ENCODE measurements around the gene GPRC5A.
A peak's percentile ranks its signal among the peaks of the same experiment; 100 is the strongest.
"Not testable (repeated sequence)": the region's sequence is repeated elsewhere in the genome, so short reads cannot be mapped to it uniquely, and the experiment has no call there.

Gene GPRC5A

DNA sequence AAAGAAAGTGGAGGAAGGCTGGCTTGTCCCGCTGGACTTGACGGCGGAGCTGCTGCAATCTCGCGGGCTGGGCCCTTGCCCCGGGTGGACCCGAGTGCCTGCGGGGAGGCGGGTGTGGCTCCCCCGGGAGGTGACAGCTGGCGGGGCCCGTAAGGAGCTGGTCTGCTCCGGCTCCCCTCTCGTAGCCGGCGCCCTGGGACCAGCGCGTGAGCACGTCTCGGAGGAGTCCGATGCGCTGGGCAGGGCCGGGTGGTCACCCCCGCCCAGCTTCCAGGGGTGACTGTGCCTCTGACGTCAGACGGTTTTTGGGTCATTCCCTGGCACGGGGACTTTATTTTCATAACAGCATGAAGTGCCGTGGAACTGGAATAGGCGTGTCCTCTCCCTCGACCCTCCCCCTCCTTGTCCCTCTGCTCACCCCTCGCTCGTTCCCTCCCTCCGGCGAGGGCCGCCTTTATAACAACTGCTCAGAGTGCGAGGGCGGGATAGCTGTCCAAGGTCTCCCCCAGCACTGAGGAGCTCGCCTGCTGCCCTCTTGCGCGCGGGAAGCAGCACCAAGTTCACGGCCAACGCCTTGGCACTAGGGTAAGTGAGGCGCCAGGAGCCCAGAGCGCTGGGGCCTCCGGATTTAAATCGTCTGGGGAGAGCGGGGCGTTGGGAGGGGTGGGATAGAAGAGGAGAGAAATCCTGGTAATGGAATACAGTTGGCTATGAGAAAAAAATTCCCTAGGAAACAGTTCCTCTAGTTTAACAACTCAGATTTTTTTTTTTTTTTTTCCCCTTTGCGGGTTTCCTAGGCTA, at the start of gene GPRC5A:
TSS of gene GPRC5A (plus strand) at position 483 of the 801 bp plus-strand sequence. CDS start 16,688 bp downstream, outside the sequence.
- FAIRE-seq = no peak

DNA sequence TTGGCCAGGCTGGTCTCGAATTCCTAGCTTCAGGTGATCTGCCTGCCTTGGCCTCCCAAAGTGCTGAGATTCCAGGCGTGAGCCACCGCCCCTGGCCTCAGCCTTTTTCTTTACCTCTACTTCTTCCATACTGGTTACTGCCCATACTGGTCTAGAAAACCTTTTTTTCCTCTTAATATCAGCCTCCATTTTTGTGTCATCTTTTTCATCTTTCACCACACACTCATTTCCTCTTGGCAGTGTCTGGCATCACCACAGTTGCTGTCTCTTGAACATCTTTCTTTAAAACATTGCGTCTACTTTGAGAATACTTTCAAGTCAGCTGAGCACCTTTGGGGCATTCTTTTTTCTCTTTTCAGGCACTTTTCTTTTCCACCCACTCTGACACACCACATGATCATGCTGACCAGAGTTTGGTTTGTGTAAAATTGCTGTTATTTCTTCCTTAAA, 45.5 kb upstream of the GPRC5A start:
- no peak for FAIRE-seq

- not testable (repeated sequence) for FAIRE-seq
These were observed 44.6 kb upstream of the GPRC5A start for GRCh38 chr12:12846780-12847179.

GRCh38 chr12:12853435-12853834, 37.9 kb upstream of the GPRC5A start:
- FAIRE-seq = no peak

DNA sequence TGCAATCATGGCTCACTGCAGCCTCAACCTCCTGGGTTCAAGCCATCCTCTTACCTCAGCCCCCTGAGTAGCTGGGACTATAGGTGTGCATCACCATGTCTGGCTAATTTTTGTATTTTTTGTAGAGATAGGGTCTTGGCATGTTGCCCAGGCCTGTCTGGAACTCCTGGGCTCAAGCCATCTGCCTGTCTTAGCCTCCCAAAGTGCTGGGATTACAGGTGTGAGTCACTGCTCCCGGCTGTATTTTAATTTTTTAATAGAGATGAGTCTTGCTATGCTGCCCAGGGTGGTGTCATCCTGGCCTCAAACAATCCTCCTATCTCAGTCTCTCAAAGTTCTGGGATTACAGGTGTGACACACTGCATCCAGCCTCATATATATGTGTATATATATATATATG, 31.7 kb upstream of the GPRC5A start:
- no peak for FAIRE-seq

DNA sequence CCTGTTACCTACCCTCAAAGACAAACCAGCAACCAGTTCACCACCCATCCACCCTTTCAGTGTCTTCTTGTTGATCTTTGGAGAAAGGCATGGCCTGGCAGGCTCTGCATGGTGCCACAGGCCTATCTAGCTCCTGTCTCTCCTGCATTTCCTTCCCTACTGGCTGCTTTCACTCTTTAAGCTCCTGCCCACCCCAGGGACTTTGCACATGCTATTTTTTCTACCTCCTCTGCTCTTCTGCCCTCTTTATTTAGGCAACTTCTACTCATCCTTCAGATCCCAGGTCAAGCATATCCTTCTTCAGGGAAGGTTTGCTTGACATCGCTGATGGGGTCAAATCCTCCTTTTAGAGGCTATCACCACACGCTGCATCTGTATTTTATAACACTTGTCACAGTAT, 27.1 kb upstream of the GPRC5A start:
- FAIRE-seq = no peak

DNA sequence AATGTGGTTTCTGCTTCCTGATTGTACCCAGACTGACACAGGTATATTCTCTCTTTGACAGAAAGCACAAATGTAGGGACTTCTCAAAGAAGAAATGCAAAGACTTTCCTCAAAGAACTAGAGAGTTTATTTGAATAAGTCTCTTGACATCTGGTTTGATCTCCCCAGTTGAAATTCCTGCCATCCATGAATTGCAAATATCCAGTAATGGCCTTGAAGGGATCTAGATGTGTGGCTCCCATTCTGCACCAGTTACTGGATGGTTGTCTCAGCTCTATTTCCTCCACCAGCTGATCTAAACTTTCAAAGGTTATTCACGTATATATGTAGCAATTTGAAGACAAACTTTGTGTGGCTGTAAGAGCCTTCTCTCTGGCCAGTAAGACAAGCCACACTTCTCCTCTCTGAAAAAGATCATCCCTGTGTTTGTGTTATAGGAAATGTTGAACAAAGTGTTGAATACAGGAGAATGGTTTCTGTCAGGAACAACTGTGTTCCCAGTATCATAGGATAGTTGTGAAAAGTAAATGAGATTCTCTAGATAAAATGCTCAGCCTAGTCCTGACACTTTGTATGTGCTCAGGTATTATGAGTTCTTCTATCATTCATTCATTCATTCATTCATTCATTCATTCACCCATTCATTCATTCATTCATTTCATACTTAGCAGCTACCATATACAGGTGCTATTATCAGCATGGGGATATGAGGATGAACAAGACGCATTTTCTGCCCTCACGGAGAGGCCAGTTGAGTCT, 22.7 kb upstream of the GPRC5A start:
- FAIRE-seq = peak; percentile 53

DNA sequence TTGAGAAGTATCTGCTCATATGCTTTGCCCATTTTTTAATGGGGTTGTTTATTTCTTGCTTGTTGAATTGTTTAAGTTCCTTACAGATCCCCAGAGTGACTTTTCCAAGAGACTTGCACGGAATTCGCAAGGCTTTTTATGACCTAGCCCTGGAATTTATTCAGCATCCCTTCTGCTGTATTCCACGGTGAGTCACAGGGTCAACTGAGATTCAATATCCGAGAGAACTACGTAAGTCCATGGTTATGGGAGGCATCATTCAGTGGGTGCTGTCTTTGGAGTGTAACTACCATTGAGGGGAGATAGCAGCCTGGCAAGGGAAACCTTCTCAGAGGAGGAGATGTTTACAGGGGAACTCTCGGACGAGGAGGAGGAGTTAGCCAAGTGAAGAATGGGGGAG, 20.9 kb upstream of the GPRC5A start:
- peak; percentile 99 for FAIRE-seq

DNA sequence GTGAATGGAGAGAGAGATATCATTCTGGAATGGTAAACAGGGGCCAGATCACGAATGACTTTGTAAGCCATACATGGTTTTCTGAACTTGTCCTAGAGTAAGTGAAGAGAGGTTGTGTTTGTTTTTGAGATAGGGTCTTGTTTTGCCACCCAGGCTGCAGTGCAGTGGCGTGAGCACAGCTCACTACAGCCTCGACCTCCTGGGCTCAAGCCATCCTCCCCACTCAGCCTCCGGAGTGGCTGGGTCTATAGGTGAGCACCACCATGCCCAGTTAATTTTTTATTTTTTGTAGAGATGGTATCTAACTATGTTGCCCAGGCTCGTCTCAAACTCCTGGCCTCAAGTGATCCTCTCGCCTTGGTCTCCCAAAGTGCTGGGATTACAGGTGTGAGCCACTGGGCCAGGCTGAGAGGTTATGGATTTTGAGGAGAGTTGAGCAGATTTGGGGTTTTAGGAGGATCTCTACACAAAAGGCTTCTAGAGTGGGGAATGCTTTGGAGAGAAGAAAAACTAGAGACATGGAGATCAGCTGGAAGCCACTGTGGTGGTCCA, 19.7 kb upstream of the GPRC5A start:
- no peak for FAIRE-seq

- FAIRE-seq = peak; percentile 100
These were observed 19.0 kb upstream of the GPRC5A start for GRCh38 chr12:12872139-12872933.

GRCh38 chr12:12872934-12873275, 18.5 kb upstream of the GPRC5A start:
- no peak for FAIRE-seq

DNA sequence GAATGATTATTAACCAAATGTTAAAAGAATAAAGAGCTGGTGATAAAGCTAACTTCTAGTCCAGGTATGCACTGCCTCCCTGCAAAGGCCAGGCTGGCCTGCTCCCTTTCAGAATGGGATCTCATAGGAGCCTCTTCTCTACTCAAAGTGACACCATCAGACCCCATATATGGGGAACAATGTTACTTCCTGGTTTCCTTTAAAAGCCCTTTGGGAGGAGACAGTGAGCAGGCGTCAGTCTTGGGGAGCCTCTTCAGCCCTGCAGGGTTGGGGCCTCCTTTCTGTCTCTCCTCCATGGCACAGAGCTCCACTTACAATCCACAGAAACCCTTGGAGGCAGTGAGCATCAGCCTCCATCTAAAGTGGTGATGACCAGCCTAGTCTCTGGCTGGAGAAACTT, 17.3 kb upstream of the GPRC5A start:
- FAIRE-seq = no peak

DNA sequence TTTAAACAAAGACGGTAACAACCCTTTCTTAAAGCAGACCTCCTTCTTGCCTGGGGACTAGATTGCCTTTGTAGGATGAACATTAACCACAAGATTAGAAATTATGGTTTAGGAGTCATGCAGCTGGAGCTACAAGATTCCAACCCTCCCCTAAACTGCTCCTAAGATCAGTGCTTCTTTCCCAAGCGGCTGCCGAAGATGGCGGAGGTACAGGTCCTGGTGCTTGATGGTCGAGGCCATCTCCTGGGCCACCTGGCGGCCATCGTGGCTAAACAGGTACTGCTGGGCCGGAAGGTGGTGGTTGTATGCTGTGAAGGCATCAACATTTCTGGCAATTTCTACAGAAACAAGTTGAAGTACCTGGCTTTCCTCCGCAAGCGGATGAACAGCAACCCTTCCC, 16.1 kb upstream of the GPRC5A start:
- FAIRE-seq = not testable (repeated sequence)

DNA sequence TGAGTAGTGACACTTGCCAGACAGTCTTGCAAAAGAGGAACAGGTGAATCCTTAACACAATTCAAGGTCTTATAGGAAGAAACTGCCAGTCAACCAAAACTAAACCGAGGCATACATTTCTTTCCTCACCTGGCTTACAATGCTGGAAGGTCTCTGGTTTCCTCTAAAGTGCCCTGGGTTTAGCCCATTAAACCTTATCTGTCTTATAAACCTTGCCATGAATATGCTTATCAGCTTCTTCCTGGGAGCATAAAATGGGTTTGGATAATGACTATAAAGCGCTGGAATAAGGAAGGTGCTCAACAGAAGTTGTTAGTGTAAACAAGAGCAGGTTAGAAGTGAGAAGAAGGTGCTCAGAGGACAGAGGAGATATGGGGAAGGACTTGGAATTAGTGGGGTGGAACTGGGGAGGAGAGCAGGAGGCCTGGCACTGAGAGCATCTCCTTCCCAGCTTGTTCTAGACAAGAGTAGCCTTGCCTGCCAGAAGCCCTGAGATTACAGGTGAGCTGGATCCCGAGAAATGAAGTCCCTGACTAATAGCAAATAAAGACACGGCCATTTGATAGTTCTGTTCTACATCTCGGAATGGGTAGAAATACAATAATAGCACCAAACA, 14.1 kb upstream of the GPRC5A start:
- no peak for FAIRE-seq

DNA sequence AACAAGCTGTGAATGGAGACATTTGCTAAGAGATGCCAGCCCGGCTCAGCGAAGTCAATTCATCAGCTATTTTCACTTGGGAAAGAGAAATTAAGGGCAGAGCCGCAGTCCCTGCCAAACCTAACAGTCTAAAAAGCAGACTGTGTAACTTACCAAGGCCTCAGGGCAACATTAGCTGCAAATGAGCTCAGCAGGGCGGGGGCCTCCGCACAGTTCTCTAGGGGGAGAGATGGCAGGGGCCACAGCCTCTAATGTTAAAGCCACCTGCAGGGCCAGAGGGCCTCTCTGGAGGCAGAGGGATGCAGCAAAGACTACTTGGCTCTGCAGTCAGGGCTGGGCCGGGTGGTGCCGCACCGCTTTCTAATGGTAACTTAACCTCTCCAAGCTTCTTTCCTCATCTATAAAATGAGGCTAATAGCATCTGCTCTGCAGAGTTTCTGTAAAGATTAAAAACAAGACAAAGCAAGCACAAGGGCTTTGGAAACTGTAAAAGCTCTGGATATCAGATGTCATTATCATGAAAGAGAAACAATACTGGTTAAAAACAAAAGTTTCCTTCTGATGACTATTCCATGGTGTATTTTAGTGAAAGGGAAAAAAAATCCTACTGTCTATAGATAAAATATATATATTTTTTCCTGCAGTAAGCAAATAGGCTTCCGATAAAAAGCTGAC, 13.4 kb upstream of the GPRC5A start:
- no peak for FAIRE-seq

DNA sequence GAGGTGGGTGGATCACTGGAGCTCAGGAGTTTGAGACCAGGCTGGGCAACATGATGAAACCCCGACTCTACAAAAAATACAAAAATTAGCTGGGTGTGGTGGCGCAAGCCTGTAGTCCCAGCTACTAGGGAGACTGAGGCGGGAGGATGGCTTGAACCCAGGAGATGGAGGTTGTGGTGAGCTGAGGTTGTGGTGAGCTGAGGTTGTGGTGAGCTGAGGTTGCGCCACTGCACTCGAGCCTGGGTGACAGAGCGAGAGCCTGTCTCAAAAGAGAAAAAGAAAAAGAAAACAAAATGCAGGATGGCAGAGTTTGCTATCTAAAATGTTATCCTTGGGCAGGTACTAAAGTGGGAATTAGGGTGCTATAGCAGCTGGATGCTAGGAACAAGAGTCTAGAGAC, 10.8 kb upstream of the GPRC5A start:
- no peak for FAIRE-seq

- FAIRE-seq = no peak
These were observed 10.0 kb upstream of the GPRC5A start for GRCh38 chr12:12881151-12881909.

DNA sequence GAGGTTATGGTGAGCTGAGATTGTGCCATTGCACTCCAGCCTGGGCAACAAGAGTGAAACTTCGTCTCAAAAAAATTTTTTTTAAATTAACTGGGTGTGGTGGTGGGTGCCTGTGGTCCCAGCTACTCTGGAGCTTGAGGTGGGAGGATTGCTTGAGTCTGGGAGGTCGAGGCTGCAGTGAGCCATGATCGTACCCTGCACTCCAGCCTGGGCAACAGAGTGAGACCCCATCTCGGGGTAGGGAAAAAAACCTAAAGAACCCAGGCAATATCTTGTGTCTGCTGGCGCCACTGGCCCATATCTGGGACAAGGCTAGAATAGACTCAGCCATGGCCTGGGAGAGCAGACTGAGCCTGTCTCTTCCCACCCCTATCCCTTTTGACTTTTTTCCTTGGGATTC, 9.1 kb upstream of the GPRC5A start:
- FAIRE-seq = no peak

- FAIRE-seq = peak; percentile 70
These were observed 7.9 kb upstream of the GPRC5A start for GRCh38 chr12:12883369-12884001.

DNA sequence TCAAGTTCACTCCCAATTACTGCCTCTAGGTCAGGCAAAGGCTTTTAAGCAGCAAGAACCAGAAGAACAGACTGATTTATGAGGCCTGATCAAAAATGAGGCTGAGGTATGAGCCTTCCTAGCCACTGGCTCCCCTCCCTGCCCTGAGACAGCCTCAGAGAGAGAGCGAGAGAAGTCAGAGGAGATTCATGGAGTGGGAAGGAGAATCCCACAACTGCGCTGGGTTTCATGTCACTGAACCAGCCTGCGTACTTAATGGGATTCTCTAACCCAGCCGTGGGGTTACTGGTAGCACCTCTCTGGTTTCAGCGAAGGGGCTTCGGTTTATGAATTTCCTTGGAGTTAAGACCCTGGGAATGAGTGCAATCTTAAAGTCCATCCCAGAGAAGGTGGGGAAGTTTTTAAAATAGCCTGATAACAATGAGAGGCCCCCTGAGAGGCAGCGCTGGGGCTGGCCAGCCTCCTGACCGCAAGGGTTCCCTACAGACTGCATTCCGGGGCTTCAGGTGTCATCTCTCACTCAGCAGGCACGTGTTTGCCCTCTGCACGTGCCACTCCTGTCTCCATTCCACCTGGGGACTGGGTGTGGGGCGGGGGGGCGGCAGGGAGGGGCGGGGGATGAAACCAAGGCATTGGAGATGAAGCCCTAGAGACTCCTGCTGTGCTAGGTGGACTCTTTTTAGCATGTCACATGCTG, 6.1 kb upstream of the GPRC5A start:
- FAIRE-seq = no peak

Measured in G401.6 (cell line).